CD14-positive monocyte (primary cell): ENCODE results near the gene PLEK2. TPM values are rescaled to one million over a fixed set of nuclear protein-coding genes. Genes with fewer than 3 reads are reported as not detected.
A peak's percentile ranks its signal among the peaks of the same experiment; 100 is the strongest.

Experiments used
- DNase-seq, 3 donors: peaks; one replicate each; pipeline ENCODE4 v3.0.0-alpha.2; 2011 to 2022
- H2AFZ ChIP-seq: 2 replicates; pipeline ENCODE4 v1.6.0; 2012; ENCODE audit warnings: mild to moderate bottlenecking, low read depth, low read length, inconsistent platforms; ENCODE audit not compliant: insufficient read depth, poor library complexity, severe bottlenecking
- H3K27ac ChIP-seq, 2 donors: 1 replicate in 1 of 2; 2 replicates in 1 of 2; pipeline ENCODE4 v1.5.1; 2012 to 2013; ENCODE audit warnings: low read length in 2 of 2, control low read depth in 1 of 2, inconsistent platforms in 1 of 2, low read depth in 1 of 2, mild to moderate bottlenecking in 1 of 2
- H3K27me3 ChIP-seq, 2 donors: one replicate each; pipeline versions ENCODE4 v1.6.0 to v1.6.1; 2011 to 2013; ENCODE audit warnings: low read length in 2 of 2; ENCODE audit not compliant: control insufficient read depth in 2 of 2, insufficient read depth in 2 of 2
- H3K36me3 ChIP-seq, 2 donors: replicated peaks in 1 of 2; 1 replicate in 1 of 2; 2 replicates in 1 of 2; pipeline versions ENCODE4 v1.5.1 to v1.6.1; 2012 to 2013; ENCODE audit warnings: low read length in 2 of 2, control low read depth in 1 of 2, inconsistent platforms in 1 of 2, mild to moderate bottlenecking in 1 of 2; ENCODE audit not compliant: insufficient read depth in 2 of 2, control insufficient read depth in 1 of 2
- H3K4me1 ChIP-seq, 2 donors: 1 replicate in 1 of 2; 2 replicates in 1 of 2; pipeline versions ENCODE4 v1.5.1 to v1.6.1; 2012 to 2013; ENCODE audit warnings: low read length in 2 of 2, control low read depth in 1 of 2, inconsistent platforms in 1 of 2, mild to moderate bottlenecking in 1 of 2, moderate library complexity in 1 of 2; ENCODE audit not compliant: insufficient read depth in 2 of 2, control insufficient read depth in 1 of 2
- H3K4me2 ChIP-seq: replicated peaks from 2 replicates; pipeline ENCODE3; 2012; ENCODE audit warnings: low read length, moderate library complexity, mild to moderate bottlenecking; ENCODE audit not compliant: poor library complexity, severe bottlenecking; ENCODE audit errors: extremely low read depth
- H3K4me3 ChIP-seq, 3 experiments: fragments of 200-600 bp in 1 of 3; sonication (generic) in 1 of 3; replicated peaks in 1 of 3; 1 replicate in 2 of 3; 2 replicates in 1 of 3; pipeline ENCODE4 v1.5.1; 2011 to 2013; ENCODE audit warnings: low read length in 3 of 3, mild to moderate bottlenecking in 3 of 3, control low read depth in 2 of 3, low read depth in 2 of 3, inconsistent platforms in 1 of 3, moderate library complexity in 1 of 3
- H3K79me2 ChIP-seq: 2 replicates; pipeline ENCODE4 v1.6.0; 2012; ENCODE audit warnings: mild to moderate bottlenecking, control low read depth, inconsistent platforms, low read length, moderate library complexity; ENCODE audit not compliant: insufficient read depth
- H3K9ac ChIP-seq: 2 replicates; pipeline ENCODE4 v1.6.0; 2017; ENCODE audit warnings: low read length, mild to moderate bottlenecking; ENCODE audit not compliant: insufficient read depth, poor library complexity, severe bottlenecking
- H3K9me3 ChIP-seq, 2 donors: replicated peaks in 1 of 2; 1 replicate in 1 of 2; 2 replicates in 1 of 2; pipeline versions ENCODE4 v1.5.1 to v1.6.1; 2012 to 2013; ENCODE audit warnings: low read length in 2 of 2, control low read depth in 1 of 2; ENCODE audit not compliant: control insufficient read depth in 1 of 2, insufficient read depth in 1 of 2
- H4K20me1 ChIP-seq: 2 replicates; pipeline ENCODE4 v1.6.0; 2012; ENCODE audit warnings: mild to moderate bottlenecking, low read length, control low read depth, moderate library complexity; ENCODE audit not compliant: insufficient read depth
- H3K27ac Mint-ChIP-seq, 7 donors: one replicate each; pipeline ENCODE4 v1.8.0; 2020; ENCODE audit warnings: mild to moderate bottlenecking in 7 of 7, mixed read lengths in 7 of 7, moderate library complexity in 6 of 7, inconsistent platforms in 2 of 7
- H3K27me3 Mint-ChIP-seq, 3 donors: one replicate each; pipeline ENCODE4 v1.8.0; 2021 to 2022; ENCODE audit warnings: low read depth in 3 of 3, mild to moderate bottlenecking in 3 of 3, mixed read lengths in 3 of 3, moderate library complexity in 3 of 3, inconsistent platforms in 1 of 3
- H3K36me3 Mint-ChIP-seq, 2 donors: one replicate each; pipeline ENCODE4 v1.8.0; 2020; ENCODE audit warnings: mixed read lengths in 2 of 2, inconsistent platforms in 1 of 2, mild to moderate bottlenecking in 1 of 2
- H3K4me1 Mint-ChIP-seq: one replicate; pipeline ENCODE4 v1.8.0; 2020; ENCODE audit warnings: mild to moderate bottlenecking, mixed read lengths
- H3K4me3 Mint-ChIP-seq, 2 donors: one replicate each; pipeline ENCODE4 v1.8.0; 2020; ENCODE audit warnings: mild to moderate bottlenecking in 2 of 2, mixed read lengths in 2 of 2, moderate library complexity in 1 of 2
- H3K9me3 Mint-ChIP-seq, 7 donors: one replicate each; pipeline ENCODE4 v1.8.0; 2020 to 2022; ENCODE audit warnings: mixed read lengths in 7 of 7, mild to moderate bottlenecking in 6 of 7, moderate library complexity in 6 of 7, inconsistent platforms in 2 of 7
- WGBS: methylation state at CpG from one replicate; pipeline ENCODE4 v1.1.5; 2013; ENCODE audit warnings: missing lambda C conversion rate; ENCODE audit not compliant: insufficient coverage; 5-methylcytosine and 5-hydroxymethylcytosine counted together
- intact Hi-C, 2 donors: fragments of 100-400 bp; cut with micrococcal nuclease; formaldehyde crosslinking; loops; one replicate each; pipeline versions ENCODE4 v1.15.0 to v1.15.1; 2023
- polyA plus RNA-seq, 3 donors: library from polyadenylated mRNA; depleted of rRNA in 1 of 3; unstranded in 2 of 3; stranded (reverse) in 1 of 3; fragments of 300-500 nt in 2 of 3; fragments of >200 nt in 1 of 3; fragmentation: Illumina TruSeq in 2 of 3; gene quantifications; 1 replicate in 2 of 3; 2 replicates in 1 of 3; pipeline ENCODE4 v1.2.3, GENCODE V29; 2012 to 2021
- TF ChIP-seq, protein P1 (sequence below): fragments of 200-600 bp; IDR thresholded peaks from one replicate; pipeline ENCODE4 v1.8.0; 2022; ENCODE audit warnings: antibody characterized with exemption, mild to moderate bottlenecking

Gene PLEK2
- polyA plus RNA-seq, 3 donors, result 0.20 TPM; not detected in 2

DNA sequence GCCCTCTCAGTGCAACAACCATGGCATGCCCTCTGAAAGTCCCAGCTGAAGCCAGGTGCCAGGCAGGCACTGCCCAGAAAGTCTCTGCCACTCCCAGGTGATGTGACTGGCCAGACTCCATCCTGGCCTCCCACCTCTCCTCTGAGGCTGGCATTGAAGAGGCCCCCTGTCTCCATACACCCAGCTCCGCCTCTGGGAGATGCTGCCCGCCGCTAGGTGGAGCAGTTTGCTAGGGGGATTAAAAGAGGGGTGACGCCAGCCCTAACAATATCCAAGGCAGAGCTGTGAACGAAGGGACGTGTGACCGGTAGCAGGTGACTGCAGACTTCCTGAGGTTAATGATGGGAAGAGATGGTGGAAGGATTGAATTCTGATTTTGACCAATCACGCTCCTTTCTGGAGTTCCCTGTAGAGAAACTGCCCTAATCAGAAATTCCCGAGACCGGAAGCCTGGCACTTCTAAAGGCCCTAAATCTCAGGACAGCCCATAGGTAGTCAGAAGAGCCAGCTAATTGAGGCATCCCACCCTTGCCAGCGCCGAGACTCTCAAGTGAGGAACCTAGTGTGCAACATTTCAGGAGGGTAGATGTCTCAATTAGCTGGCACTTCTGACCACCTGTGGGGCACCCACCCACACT, 8.3 kb upstream of the PLEK2 start:
- no peaks in the 10 kb centered on the region for H3K36me3 Mint-ChIP-seq
- Histone ChIP-seq H3K79me2 (no peaks in the 10 kb centered on the region), H3K9ac (no peak overlapping the region), H3K9me3 (no peaks in the 10 kb centered on the region), H3K36me3 (no peaks in the 10 kb centered on the region), H2AFZ (no peak overlapping the region), H3K4me3 (no peak overlapping the region), H4K20me1 (no peaks in the 10 kb centered on the region), H3K27ac (no peak overlapping the region), H3K4me2 (no peak overlapping the region), H3K4me1 (peaks cover 5 to 9% of the 10 kb centered on the region in 2 donors), H3K27me3 (peaks cover 0 to 7% of the 10 kb centered on the region in 2 donors)
- H3K4me1 Mint-ChIP-seq, result peaks cover 14% of the 10 kb centered on the region
- DNase-seq, result peak in 2 of 3 donors; percentile 5 to 16
- TF ChIP-seq, protein P1, sequence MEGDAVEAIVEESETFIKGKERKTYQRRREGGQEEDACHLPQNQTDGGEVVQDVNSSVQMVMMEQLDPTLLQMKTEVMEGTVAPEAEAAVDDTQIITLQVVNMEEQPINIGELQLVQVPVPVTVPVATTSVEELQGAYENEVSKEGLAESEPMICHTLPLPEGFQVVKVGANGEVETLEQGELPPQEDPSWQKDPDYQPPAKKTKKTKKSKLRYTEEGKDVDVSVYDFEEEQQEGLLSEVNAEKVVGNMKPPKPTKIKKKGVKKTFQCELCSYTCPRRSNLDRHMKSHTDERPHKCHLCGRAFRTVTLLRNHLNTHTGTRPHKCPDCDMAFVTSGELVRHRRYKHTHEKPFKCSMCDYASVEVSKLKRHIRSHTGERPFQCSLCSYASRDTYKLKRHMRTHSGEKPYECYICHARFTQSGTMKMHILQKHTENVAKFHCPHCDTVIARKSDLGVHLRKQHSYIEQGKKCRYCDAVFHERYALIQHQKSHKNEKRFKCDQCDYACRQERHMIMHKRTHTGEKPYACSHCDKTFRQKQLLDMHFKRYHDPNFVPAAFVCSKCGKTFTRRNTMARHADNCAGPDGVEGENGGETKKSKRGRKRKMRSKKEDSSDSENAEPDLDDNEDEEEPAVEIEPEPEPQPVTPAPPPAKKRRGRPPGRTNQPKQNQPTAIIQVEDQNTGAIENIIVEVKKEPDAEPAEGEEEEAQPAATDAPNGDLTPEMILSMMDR, result peak; percentile 50
- no peak overlapping the region for H3K27ac Mint-ChIP-seq
- H3K4me3 Mint-ChIP-seq, result no peak overlapping the region
- 75% methylated on average over 9 of the region's 12 CpGs for WGBS
- no peaks in the 10 kb centered on the region for H3K9me3 Mint-ChIP-seq
- H3K27me3 Mint-ChIP-seq, result peaks cover 10 to 34% (median 25%) of the 10 kb centered on the region in 3 donors
- intact Hi-C loops, result loop anchor here in 1 of 2 donors (10.0 kb wide), 1 partner anchor 285 kb away; the partner anchor contains the start of gene RDH12

DNA sequence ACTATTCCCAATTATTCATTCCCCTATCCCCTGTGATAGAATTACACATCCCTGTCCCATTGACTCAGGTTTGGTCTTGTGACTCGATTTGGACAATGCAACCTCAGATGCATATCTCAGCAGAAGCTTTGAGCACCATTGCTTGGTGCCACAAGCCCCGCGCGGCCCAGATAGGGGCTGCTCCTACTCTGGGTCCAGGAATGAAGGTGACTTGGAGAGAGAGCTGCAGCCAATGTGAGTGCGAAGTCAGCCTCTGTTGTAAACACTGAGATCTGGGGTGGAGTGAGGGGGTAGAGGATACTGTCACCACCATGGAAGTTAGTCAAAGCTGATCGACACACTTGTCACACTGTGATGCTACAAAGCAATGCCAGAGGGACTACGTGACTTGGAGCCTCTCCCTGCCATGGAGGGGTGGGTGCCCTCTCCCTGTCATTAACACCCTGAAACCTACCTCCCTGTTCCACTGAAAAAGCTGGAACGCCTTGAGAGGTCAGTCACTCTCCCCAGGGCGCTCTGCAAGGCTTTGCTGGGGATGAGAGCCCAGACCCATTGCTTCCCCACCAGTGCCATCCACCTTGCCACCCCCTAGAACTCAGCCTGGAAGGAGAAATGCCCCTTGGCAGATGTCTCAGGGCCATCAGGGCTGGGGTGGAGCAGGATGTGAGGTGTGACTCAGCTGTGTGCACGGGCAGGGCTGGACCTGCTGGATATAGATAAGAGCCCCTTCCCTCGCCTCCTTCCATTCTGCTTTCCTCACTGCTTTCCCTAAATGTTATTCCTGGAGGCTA, 6.6 kb upstream of the PLEK2 start:
- intact Hi-C loops, result no loop called here
- Histone ChIP-seq H4K20me1 (no peaks in the 10 kb centered on the region), H3K4me2 (no peak overlapping the region), H3K36me3 (no peaks in the 10 kb centered on the region), H3K27me3 (peaks cover 0 to 2% of the 10 kb centered on the region in 2 donors), H2AFZ (no peak overlapping the region), H3K9ac (no peak overlapping the region), H3K4me3 (no peak overlapping the region), H3K4me1 (peaks cover 13 to 16% of the 10 kb centered on the region in 2 donors), H3K79me2 (no peaks in the 10 kb centered on the region), H3K27ac (no peak overlapping the region), H3K9me3 (no peaks in the 10 kb centered on the region)
- WGBS, result 89% methylated on average over 7 of the region's 11 CpGs
- no peak overlapping the region for H3K4me3 Mint-ChIP-seq
- peaks cover 6 to 26% (median 25%) of the 10 kb centered on the region in 3 donors for H3K27me3 Mint-ChIP-seq
- no peaks in the 10 kb centered on the region for H3K36me3 Mint-ChIP-seq
- H3K9me3 Mint-ChIP-seq, result no peaks in the 10 kb centered on the region
- H3K4me1 Mint-ChIP-seq, result peaks cover 14% of the 10 kb centered on the region
- no peak for DNase-seq
- H3K27ac Mint-ChIP-seq, result no peak overlapping the region
- TF ChIP-seq, protein P1, result no peak
